ENCODE measurements around the gene NTN1.

GRCh38 chr17:9236286-9237052, 215.2 kb downstream of the NTN1 start:
- no peak for TF ChIP-seq CTCF (IDR thresholded peaks at IDR 0.05; ENCODE audit: low read depth, low read length, poor library complexity, severe bottlenecking)
- TF ChIP-seq EZH2phosphoT487 (IDR thresholded peaks at IDR 0.05; ENCODE audit: borderline replicate concordance, low read length), result no peak

All from DOHH2 (cell line).